ENCODE measurements around the gene FBXL16.
A peak's percentile ranks its signal among the peaks of the same experiment; 100 is the strongest.

FBXL16 gene

GRCh38 chr16:658679-659571 lies 46.7 kb downstream of the FBXL16 start:
- DNase-seq, result no peak

GRCh38 chr16:657487-657886 lies 48.1 kb downstream of the FBXL16 start:
- no peak for DNase-seq

- DNase-seq, result no peak
Measured at GRCh38 chr16:654034-654433, 51.6 kb downstream of the FBXL16 start.

GRCh38 chr16:652454-653305 lies 52.9 kb downstream of the FBXL16 start:
- DNase-seq, result no peak

GRCh38 chr16:651844-652243 lies 53.8 kb downstream of the FBXL16 start:
- DNase-seq, result no peak

- DNase-seq, result no peak
Measured at GRCh38 chr16:649631-650030, 56.0 kb downstream of the FBXL16 start.

GRCh38 chr16:648781-649589 lies 56.6 kb downstream of the FBXL16 start, which contains the start of gene WDR90:
Gene WDR90 (plus strand): TSS chr16:649365. CDS start chr16:649417, 52 bp downstream.
- peak; percentile 91 to 92 for DNase-seq

GRCh38 chr16:648071-648780 lies 57.4 kb downstream of the FBXL16 start:
- DNase-seq, result peak in 1 of 2 donors; percentile 34

- no peak for DNase-seq
Measured at GRCh38 chr16:647173-647902, 58.3 kb downstream of the FBXL16 start.

GRCh38 chr16:646679-647172 lies 58.9 kb downstream of the FBXL16 start:
- DNase-seq, result no peak

- no peak for DNase-seq
Measured at GRCh38 chr16:645852-646678, 59.5 kb downstream of the FBXL16 start.

- no peak for DNase-seq
Measured at GRCh38 chr16:644556-644955, 61.0 kb downstream of the FBXL16 start.

GRCh38 chr16:643050-643368 lies 62.6 kb downstream of the FBXL16 start:
- no peak for DNase-seq

All from activated CD4-positive, alpha-beta T cell treated with anti-CD3 and anti-CD28 coated beads for 4 hours (primary cell).